GM21723 (cell line): ENCODE data around the gene ARHGAP45.

Source experiments
- ATAC-seq: cut with Tn5 transposase; IDR thresholded peaks from one replicate; pipeline ENCODE4 v1.9.1; 2021; ENCODE audit warnings: mild to moderate bottlenecking, moderate library complexity; ENCODE audit not compliant: unreplicated experiment

ARHGAP45 gene

DNA sequence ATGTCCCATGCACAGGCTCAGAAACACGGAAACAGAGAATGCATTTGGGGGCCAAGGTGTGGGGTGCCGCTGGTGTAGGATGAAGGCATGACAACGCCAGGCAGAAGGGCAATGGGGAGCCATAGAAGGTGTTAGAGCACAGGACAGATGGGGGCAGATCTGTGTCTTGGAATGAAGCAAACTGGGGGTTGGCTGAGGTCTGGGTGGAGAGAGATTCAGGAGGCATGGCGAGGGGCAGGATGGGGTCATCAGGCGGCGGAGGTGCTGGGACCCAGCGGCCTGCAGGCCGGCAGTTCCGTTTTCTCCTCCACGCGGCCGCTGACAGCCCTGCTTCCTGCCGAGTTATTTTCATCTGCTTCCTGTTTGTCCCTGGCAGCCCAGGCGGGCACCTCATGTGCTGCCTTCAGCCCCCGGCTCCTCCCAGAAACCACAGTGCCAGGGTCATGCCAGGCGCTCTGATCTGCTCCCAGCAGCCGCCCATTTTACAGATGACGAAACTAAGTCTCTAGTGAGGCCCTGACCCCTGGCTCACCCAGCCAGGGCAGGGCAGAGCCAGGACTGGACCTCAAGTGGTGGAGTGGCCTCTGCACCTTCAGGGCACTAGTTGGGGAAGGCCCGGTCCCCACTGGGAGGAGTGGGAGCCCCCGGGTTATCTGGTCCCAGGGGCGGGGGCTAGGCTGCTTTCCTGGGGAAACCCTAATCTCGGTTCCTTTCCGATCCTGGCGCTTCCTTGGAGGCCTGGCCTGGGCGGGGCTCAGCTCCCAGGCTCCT is 2.2 kb downstream of the ARHGAP45 start:
- ATAC-seq: no peak

DNA sequence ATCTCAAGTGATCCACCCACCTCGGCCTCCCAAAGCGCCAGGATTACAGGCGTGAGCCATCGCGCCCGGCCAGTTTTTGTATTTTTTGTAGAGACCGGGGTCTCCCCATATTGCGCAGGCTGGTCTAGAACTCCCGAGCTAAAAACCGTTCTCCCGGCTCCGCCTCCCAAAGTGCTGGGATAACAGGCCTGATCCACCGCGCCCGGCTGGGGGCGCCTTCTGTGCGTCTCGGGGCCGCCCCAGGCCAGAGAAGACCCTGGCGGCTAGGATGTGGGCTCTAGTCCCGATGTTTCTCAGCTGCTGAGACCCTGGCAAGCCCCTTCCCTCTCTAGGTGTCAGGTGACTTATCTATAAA is 3.6 kb downstream of the ARHGAP45 start:
- ATAC-seq: no peak

DNA sequence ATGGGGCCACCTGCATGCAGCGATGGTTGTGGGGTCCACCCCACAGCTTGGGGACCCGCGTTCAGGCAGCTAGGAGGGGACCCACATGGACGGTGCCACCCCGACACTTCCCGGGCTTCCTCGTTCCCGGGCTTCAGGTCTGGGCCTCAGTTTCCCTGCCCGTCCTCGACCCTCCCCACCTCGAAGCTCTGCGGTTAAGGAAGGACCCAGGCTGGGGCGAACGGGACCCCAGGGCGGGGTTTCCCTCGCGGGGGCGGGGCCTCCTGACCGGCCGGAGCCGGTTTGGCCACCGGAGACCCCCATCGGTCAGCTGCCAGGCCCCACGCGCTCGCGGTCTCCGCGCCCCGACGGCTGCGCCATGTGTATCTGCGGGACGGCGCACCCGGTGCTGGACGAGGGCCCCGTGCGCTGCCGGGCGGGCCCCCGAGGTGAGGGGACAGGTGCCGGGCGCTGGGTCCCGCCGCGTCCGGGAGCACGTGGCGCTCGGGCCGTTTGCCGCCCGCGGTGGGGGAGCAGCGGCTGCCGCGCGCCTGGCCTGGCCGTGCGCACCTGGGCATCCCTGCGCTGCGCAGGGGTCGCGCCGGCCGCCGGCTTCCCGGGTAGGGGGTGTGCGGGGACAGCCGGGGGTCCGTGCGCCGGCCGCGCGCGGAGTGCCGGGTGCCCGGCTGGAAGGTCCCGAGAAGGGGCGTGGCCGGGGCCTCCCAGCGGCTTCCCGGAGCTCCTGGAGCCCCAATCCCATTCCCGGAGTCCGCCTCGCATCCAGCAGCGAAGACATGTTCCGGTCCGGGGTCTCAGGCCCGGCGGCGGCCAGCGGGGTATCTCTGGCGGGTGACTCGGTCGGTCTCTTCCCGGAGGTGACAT is 4.2 kb downstream of the ARHGAP45 start:
- no peak for ATAC-seq

DNA sequence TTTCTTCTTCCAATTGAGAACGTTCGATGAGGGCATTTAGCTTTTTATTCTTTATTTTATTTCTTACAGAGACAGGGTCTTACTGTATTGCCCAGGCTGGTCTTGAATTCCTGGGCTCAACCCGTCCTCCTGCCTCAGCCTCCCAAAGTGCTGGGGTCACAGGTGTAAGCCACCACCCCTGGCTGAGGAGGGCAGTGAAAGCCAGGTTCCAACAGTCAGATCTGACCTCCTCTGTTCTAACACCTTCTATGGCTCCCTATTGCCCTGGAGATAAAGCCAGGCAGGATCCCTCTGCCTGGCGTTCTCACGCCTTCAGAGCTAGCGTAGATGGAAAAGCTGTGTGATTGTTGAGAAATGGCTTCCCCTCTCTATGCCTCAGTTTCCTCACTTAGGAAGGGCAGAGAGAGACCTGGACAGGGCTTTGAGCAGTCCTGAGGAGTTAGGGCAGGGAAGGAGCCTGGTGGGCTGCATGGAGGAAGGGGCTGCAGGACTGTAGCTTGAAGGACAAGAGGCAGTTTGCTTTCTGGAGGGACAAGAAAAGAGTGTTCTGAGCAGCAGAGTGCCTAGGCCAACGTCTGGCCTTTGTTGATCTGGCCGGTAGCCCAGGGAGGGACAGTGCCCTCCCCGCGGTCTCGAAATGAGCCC is 5.5 kb downstream of the ARHGAP45 start:
- ATAC-seq: no peak

DNA sequence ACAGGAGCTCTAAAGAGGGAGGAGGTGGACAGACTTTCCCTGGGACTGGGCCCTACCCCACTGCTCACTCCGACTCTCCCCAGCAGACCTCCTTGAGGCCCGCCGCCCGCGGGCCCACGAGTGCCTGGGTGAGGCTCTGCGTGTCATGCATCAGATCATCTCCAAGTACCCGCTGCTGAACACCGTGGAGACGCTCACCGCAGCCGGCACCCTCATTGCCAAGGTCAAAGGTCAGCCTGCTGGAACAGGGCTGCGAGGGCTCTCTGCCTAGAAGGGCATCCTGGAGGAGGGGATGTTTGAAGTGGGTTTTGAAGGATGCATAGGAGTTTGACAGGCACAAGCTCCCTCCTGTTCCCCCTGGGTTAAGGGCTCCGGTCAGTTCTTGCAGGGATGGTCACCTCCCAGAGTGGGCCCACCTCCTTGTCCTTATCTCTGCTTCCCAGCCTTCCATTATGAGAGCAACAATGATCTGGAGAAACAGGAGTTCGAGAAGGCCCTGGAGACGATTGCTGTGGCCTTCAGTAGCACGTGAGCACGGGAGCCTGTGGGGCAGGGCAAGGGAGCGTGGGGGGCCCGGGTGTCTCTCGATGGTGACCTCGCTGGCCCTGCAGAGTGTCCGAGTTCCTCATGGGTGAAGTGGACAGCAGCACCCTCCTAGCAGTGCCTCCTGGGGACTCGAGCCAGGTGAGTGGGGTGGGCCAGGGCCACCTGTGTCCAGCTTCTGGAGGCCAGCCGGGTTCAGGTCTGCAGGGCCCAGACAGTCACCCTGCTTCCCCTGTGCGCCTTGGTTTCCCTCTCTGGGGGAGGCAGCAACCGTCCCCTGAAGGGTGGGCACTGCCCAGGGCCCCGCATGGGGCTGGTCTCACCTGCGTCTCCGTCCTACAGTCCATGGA is 6.3 kb downstream of the ARHGAP45 start:
- ATAC-seq: no peak

DNA sequence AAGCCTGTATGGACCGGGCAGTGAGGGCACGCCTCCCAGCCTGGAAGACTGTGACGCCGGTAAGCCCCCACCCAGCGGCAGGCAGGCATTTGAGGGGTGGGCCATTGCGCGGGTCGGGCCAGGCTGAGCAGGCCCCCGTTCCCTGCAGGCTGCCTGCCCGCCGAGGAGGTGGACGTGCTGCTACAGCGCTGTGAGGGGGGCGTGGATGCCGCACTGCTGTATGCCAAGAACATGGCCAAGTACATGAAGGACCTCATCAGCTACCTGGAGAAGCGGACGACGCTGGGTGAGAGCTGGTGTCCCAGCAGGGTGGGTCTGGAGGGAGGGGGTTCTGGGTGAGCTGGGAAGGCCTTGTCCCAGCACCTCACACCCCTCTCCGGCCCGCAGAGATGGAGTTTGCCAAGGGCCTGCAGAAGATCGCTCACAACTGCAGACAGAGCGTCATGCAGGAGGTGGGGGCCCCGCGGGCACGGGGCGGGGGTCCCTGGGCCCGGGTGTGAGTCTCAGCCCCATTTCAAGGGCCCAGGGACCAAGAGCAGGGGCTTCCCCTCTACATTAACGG is 7.1 kb downstream of the ARHGAP45 start:
- ATAC-seq: no peak

DNA sequence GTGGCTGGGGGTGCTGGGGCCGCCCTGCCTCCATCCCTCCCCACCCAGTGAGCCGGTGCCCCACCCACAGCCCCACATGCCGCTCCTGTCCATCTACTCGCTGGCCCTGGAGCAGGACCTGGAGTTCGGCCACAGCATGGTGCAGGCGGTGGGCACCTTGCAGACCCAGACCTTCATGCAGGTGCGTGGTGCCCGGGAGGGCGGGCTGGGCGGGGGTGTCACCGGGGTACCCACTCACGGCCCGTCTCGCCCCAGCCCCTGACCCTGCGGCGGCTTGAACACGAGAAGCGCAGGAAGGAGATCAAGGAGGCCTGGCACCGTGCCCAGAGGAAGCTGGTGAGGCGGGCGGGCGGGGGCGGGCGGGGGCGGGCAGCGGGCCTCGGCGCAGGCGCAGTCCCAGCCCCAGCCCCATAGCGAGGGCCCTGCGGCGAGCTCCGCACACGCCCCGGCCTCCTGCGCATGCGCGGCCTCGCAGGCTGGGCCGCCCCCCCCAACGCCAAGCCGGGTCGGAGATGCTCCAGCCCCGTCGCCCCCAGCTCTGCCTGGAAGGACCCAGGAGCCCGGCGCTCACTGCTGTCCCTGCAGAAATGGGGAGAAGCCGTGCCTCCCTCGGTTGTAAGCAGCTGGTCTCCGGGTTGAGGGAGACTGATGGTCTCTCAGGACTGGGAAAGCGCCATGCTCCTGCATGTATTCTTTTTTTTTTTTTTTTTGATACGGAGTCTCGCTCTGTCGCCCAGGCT is 7.7 kb downstream of the ARHGAP45 start:
- no peak for ATAC-seq

DNA sequence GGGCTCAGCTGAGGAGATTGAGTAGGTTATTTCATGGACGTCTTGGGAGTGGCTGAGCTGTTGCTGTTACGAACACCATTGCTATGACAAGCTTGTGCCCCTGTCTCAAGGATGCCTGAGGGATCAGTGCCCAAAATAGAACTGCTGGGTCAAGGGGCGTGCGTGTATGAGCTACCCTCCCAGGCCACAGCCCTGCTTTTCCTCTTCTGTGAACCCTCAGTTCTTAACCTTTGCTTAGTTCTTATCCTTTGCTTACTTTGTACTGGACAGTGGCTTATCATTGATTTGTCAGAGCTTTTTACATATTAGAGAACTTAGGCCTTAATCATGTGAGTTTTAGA is 9.0 kb downstream of the ARHGAP45 start:
- ATAC-seq: no peak

DNA sequence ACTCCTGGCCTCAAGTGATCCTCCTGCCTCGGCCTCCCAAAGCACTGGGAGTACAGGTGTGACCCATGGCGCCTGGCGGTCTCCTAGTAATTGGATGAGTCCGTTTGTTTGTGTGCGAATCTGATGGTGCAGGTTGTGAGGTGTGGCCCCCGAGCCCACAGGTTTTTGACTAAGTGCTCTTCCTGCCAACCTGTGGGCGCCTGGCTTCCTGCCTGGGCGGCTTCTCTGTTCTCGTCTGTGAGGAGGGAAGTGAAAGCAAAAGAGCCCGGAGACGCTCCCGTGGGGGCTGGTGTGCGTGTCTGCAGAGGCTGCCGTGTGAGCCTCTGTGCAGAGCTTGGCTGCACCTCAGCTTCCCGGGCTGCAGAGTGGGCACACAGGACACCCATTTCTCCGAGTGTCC is 10.0 kb downstream of the ARHGAP45 start:
- no peak for ATAC-seq

DNA sequence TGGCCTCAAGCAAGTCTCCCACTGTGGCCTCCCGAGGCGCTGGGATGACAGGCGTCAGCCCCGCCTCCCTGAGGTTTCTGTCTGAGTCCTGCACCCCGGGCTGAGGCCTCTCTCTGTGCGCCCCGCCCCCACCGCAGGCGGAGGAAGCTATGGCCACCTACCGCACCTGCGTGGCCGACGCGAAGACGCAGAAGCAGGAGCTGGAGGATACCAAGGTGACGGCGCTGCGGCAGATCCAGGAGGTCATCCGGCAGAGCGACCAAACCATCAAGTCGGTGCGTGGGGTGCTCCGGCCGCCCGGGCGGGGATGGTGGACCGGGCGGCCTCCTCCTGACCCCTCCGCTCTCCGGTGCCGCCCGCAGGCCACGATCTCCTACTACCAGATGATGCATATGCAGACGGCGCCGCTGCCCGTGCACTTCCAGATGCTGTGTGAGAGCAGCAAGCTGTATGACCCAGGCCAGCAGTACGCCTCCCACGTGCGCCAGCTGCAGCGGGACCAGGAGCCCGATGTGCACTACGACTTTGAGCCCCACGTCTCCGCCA is 12.7 kb downstream of the ARHGAP45 start:
- ATAC-seq: no peak

DNA sequence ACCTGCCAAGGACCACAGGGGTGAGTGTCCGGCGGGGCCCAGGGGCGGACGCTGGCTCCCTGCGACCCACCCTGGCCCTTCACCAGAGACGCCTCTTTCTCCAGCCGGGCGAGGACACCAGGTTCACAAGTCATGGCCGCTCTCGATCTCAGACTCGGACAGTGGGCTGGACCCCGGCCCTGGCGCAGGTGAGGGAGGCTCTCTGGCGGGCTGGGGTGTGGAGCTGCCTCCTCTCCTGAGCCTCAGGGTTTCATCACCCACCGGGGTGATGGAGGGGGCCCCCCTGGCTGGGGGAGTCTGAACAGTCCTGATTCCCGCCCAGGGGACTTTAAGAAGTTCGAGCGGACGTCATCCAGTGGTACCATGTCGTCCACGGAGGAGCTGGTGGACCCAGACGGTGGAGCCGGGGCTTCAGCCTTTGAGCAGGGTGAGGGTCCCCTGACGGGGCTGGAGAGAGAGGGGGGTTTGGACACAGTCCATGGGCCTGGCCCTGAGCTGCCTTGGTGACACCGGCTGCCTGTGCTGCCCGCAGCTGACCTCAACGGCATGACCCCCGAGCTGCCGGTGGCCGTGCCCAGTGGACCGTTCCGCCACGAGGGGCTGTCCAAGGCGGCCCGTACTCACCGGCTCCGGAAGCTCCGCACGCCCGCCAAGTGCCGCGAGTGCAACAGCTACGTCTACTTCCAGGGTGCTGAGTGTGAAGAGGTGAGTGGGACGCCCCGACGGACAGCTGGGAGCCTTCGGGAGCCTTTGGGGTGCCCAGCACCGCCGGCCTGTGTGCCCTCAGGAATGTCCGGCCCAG is 13.6 kb downstream of the ARHGAP45 start:
- ATAC-seq: no peak

DNA sequence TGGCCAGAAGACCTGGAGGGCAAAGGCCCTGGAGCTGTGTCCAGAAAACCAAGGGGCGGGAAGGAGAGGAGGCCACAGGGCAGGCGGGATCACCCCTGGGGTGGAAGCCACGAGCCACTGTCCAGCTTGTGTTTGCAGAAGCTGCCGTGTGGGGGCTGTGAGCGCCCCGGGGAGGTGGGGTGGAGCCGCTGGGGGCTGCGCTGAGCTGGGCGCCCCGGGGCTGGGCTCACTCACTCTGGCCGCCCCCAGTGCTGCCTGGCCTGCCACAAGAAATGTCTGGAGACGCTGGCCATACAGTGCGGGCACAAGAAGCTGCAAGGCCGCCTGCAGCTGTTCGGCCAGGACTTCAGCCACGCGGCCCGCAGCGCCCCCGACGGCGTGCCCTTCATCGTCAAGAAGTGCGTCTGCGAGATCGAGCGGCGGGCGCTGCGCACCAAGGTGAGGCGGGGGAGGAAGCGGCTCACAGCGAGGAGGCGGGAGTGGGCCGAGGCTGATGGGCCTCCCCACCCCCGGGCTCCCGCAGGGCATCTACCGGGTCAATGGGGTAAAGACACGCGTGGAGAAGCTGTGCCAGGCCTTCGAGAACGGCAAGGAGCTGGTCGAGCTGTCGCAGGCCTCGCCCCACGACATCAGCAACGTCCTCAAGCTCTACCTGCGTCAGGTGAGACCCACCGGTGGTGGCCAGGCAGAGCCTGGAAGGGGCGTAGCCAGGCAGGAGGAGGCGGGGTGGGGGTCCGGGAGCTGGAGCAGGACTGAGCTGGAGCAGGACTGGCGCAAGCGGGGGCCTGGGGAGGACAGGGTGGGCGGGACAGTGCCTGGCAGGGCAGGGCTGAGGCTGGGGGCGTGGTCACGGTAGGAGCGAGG is 14.6 kb downstream of the ARHGAP45 start:
- no peak for ATAC-seq

DNA sequence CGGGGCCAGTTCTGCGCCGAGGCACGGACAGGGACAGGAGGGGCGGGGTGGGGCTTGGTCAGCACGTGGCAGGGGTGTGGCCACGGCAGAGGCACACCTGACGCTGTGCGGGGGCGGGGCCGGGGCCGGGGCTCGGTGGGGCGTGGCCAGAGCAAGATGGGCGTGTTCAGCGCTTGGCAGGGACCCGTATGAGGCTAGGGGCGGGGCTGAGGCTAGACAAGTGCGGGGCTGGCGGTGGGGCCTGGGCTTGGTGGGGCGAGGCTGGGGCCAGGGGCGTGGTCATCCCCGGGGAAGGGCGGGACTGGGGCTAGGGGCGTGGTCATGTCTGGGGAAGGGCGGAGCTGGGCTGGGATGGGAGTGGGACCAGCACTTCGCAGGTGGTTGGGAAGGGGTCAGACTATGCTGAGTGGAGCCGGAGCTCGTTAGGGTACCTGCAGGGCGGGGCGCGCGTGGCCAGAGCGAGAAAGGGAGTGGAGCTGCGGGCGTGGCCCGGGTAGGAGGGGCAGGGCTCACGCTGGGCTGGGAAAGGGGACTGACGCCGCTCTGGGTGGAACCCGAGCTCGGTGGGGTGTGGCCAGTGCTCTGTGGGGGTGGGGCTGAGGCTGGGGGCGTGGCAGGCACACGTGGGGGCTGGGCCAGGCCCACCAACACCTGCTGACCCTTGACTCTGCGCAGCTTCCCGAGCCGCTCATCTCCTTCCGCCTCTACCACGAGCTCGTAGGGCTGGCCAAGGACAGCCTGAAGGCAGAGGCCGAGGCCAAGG is 15.4 kb downstream of the ARHGAP45 start:
- ATAC-seq: no peak

DNA sequence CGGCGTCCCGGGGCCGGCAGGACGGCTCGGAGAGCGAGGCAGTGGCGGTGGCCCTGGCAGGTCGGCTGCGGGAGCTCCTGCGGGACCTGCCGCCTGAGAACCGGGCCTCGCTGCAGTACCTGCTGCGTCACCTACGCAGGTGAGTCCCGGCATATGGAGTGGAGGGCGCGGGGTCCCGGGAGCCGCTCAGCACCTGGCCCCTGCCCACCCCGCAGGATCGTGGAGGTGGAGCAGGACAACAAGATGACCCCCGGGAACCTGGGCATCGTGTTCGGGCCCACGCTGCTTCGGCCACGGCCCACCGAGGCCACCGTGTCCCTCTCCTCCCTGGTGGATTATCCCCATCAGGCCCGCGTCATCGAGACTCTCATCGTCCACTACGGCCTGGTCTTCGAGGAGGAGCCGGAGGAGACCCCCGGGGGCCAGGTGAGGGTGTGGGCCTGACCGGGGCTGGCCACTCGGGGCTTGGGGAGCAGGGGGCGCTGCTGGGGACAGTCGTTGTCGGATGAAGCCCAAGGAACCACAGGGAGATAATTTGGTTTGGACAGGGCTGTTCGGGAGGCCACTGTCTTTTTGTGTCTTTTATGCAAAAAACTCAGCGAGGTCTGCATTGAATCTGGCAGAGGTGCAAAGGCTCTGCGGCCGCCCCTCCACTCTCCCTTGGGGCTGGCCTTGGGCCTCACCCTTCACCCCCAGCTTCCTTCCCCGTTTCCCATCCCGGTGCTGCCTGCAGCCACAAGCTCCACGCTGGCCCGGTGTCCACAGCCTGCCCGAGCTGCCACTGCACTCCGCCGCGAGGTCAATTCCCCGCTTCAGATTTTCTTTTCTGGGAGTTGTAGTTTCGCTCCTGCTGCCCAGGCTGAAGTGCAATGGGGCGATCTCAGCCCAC is 16.2 kb downstream of the ARHGAP45 start:
- no peak for ATAC-seq

DNA sequence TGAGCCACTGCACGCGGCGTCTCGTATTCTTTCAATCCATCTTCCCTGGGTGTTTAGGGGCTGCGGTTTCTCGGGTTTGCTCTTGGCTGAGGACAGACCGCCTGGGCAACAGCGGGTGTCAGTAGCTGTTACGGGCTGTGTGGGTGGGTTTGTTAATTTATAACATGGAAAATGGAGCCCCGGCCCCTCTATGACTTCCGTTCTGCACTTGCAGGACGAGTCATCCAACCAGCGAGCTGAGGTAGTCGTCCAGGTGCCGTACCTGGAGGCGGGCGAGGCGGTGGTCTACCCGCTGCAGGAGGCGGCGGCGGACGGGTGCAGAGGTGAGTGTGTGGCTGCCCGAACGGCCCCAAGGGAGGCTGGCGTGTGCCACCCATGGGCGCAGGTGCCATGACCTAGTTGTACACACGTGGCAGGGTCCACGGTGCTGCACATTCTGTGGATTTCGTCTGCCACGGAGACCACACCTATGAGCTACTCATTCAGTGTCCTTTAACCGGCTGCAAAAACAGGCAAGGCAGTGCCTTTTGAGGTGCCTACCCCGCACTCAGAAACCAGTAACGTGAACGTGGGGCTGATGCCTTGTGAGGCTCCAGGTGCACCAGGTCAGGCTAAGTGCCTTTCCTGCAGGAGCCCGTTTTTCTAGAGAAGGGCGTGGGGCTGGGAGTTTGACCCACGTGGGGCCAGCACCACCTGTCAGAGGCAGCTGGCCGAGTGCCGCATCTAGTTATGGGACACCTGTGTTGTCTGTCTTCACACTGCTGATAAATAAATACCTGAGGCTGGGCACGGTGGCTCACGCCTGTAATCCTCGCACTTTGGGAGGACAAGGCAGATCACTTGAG is 17.3 kb downstream of the ARHGAP45 start:
- ATAC-seq: no peak
